CD4-positive, alpha-beta T cell (primary cell): ENCODE data around the gene NELFA. TPM values are rescaled to one million over a fixed set of nuclear protein-coding genes. Genes with fewer than 3 reads are reported as not detected.
"Not testable (repeated sequence)": the region's sequence is repeated elsewhere in the genome, so short reads cannot be mapped to it uniquely, and the experiment has no call there.

Source experiments
- ATAC-seq: fragments of 200-7000 bp; cut with Tn5 transposase; one replicate; pipeline ENCODE4 v1.10.0; 2022; ENCODE audit warnings: mild to moderate bottlenecking; ENCODE audit not compliant: poor library complexity
- CTCF ChIA-PET: fragments of 350-600 bp; sonication (Branson Sonifier 250); formaldehyde crosslinking; loops from one replicate; lab custom pipeline; 2021; ENCODE audit warnings: antibody characterized with exemption, inconsistent platforms; lab: Charles Lee
- POLR2A ChIA-PET: fragments of 350-600 bp; sonication (Branson Sonifier 250); formaldehyde crosslinking; loops from one replicate; lab custom pipeline; 2021; ENCODE audit warnings: antibody characterized with exemption, inconsistent platforms; lab: Charles Lee
- DNase-seq, 14 experiments: peaks; one replicate each; pipeline ENCODE4 v3.0.0-alpha.2; 2013 to 2020; ENCODE audit warnings: mixed read lengths in 2 of 14
- H3K27ac ChIP-seq, 2 donors: one replicate each; pipeline versions ENCODE4 v1.5.1 to v1.7.0; 2013; ENCODE audit warnings: low read length in 2 of 2, low read depth in 1 of 2, mild to moderate bottlenecking in 1 of 2
- H3K27me3 ChIP-seq, 2 experiments: 1 replicate in 1 of 2; 2 replicates in 1 of 2; pipeline versions ENCODE4 v1.6.1 to v1.7.0; 2013; ENCODE audit warnings: low read length in 2 of 2, control low read depth in 1 of 2, mild to moderate bottlenecking in 1 of 2, moderate library complexity in 1 of 2; ENCODE audit not compliant: insufficient read depth in 2 of 2, control insufficient read depth in 1 of 2
- H3K36me3 ChIP-seq: one replicate; pipeline ENCODE4 v1.6.1; 2013; ENCODE audit warnings: low read length, control low read depth; ENCODE audit not compliant: insufficient read depth
- H3K4me1 ChIP-seq: one replicate; pipeline ENCODE4 v1.6.1; 2013; ENCODE audit warnings: low read length, control low read depth; ENCODE audit not compliant: insufficient read depth
- H3K4me3 ChIP-seq: one replicate; pipeline ENCODE4 v1.5.1; 2013; ENCODE audit warnings: mild to moderate bottlenecking, low read length, moderate library complexity
- H3K9me3 ChIP-seq, 2 experiments: 1 replicate in 1 of 2; 2 replicates in 1 of 2; pipeline versions ENCODE4 v1.6.1 to v1.7.0; 2013; ENCODE audit warnings: low read length in 2 of 2, mild to moderate bottlenecking in 2 of 2, control low read depth in 1 of 2, moderate library complexity in 1 of 2; ENCODE audit not compliant: control insufficient read depth in 1 of 2, insufficient read depth in 1 of 2
- H3K27ac Mint-ChIP-seq: one replicate; pipeline ENCODE4 v1.8.0; 2020; ENCODE audit warnings: mixed read lengths
- H3K27me3 Mint-ChIP-seq: one replicate; pipeline ENCODE4 v1.8.0; 2021; ENCODE audit warnings: mixed read lengths
- H3K36me3 Mint-ChIP-seq: one replicate; pipeline ENCODE4 v1.8.0; 2021; ENCODE audit warnings: low read depth, mixed read lengths
- H3K4me1 Mint-ChIP-seq: one replicate; pipeline ENCODE4 v1.8.0; 2021; ENCODE audit warnings: low read depth, mixed read lengths
- H3K4me3 Mint-ChIP-seq: one replicate; pipeline ENCODE4 v1.8.0; 2020; ENCODE audit warnings: mild to moderate bottlenecking, mixed read lengths
- H3K9me3 Mint-ChIP-seq: one replicate; pipeline ENCODE4 v1.8.0; 2020; ENCODE audit warnings: mixed read lengths
- intact Hi-C, 2 experiments: fragments of 100-400 bp; cut with DNase I in 1 of 2; cut with micrococcal nuclease in 1 of 2; formaldehyde crosslinking; loops; one replicate each; pipeline versions ENCODE4 v1.15.1 to v1.9.0; 2023 to 2025; cut with DNase I, micrococcal nuclease
- total RNA-seq, 174 experiments: library from RNA in 2 of 174; stranded (reverse) in 2 of 174; gene quantifications; one replicate each; pipeline ENCODE4 v1.2.3 and lab custom pipeline; 2021 to 2026
- TF ChIP-seq, protein P1 (sequence below): fragments of 200-600 bp; IDR thresholded peaks from one replicate; pipeline ENCODE4 v1.8.0; 2022; ENCODE audit warnings: antibody characterized with exemption, mild to moderate bottlenecking

The NELFA gene
- total RNA-seq, 2 experiments from 2014 or later: 39.9 to 40.1 TPM

- Histone ChIP-seq H3K9me3 (peaks cover 5 to 20% of the 10 kb centered on the region in 2 experiments), H3K27me3 (no peaks in the 10 kb centered on the region), H3K36me3 (peaks cover 14% of the 10 kb centered on the region), H3K27ac (no peak overlapping the region), H3K4me3 (no peak overlapping the region), H3K4me1 (no peaks in the 10 kb centered on the region)
- CTCF ChIA-PET: no interaction called here
- Mint-ChIP-seq H3K36me3 (peaks cover 71% of the 10 kb centered on the region), H3K4me3 (no peak overlapping the region), H3K4me1 (peaks cover 45% of the 10 kb centered on the region), H3K9me3 (peaks cover 18% of the 10 kb centered on the region), H3K27me3 (no peaks in the 10 kb centered on the region), H3K27ac (no peak overlapping the region)
- TF ChIP-seq, protein P1, sequence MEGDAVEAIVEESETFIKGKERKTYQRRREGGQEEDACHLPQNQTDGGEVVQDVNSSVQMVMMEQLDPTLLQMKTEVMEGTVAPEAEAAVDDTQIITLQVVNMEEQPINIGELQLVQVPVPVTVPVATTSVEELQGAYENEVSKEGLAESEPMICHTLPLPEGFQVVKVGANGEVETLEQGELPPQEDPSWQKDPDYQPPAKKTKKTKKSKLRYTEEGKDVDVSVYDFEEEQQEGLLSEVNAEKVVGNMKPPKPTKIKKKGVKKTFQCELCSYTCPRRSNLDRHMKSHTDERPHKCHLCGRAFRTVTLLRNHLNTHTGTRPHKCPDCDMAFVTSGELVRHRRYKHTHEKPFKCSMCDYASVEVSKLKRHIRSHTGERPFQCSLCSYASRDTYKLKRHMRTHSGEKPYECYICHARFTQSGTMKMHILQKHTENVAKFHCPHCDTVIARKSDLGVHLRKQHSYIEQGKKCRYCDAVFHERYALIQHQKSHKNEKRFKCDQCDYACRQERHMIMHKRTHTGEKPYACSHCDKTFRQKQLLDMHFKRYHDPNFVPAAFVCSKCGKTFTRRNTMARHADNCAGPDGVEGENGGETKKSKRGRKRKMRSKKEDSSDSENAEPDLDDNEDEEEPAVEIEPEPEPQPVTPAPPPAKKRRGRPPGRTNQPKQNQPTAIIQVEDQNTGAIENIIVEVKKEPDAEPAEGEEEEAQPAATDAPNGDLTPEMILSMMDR: no peak
- ATAC-seq: no peak
- POLR2A ChIA-PET: no interaction called here
- no peak for DNase-seq
- intact Hi-C loops: no loop called here
Observed at GRCh38 chr4:1996866-1997611, 11.7 kb downstream of the NELFA start.

- Mint-ChIP-seq H3K4me3 (no peak overlapping the region), H3K4me1 (peaks cover 30% of the 10 kb centered on the region), H3K36me3 (peaks cover 73% of the 10 kb centered on the region), H3K9me3 (peaks cover 15% of the 10 kb centered on the region), H3K27me3 (no peaks in the 10 kb centered on the region), H3K27ac (peak overlapping the region; percentile 51)
- Histone ChIP-seq H3K36me3 (peaks cover 29% of the 10 kb centered on the region), H3K27me3 (no peaks in the 10 kb centered on the region), H3K9me3 (peaks cover 5 to 19% of the 10 kb centered on the region in 2 experiments), H3K4me3 (no peak overlapping the region), H3K4me1 (no peaks in the 10 kb centered on the region), H3K27ac (no peak overlapping the region)
- POLR2A ChIA-PET: interaction anchor here (1.9 kb wide), 1 partner anchor 14 kb away, joined by 9 read pairs; the partner anchor contains the start of gene NELFA
- DNase-seq (no peak), ATAC-seq (no peak)
- CTCF ChIA-PET: no interaction called here
- TF ChIP-seq, protein P1: no peak
- intact Hi-C loops: no loop called here
Observed at GRCh38 chr4:1994938-1995337, 13.8 kb downstream of the NELFA start.

DNA sequence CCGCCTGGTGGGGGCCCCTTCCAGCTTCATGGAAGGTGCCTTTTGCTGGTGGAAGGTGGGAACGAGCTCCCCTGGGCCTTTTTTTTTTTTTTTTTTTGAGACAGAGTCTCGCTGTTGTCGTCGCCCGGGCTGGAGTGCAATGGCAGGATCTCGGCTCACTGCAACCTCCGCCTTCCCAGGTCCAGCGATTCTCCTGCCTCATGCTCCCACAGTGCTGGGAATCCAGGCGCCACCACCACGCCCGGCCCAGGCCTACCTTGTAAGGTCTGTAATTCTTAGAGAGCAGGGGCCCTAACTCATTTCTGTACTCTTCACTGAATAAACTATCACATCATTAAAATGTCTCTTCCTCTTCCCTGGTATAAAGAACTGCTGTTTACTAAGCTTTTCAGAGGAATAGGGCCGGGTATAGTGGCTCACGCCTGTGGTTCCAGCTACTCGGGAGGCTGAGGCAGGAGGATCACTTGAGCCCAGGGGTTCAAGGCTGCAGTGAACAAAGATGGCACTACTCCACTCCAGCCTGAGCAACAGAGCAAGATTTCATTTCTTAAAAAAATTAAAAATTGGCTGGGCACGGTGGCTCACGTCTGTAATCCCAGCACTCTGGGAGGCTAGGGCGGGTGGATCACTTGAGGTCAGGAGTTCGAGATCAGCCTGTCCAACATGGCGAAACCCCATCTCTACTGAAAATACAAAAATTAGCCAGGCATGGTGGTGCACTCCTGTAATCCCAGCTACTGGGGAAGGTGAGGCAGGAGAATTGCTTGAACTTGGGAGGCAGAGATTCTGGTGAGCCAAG lies 14.9 kb downstream of the NELFA start:
- POLR2A ChIA-PET, CTCF ChIA-PET, H3K27ac ChIP-seq: not testable (repeated sequence)

More for the DNA sequence above, 14.9 kb downstream of the NELFA start:
- H3K27me3 Mint-ChIP-seq, H3K27ac Mint-ChIP-seq, ATAC-seq, intact Hi-C loops, H3K4me3 Mint-ChIP-seq, H3K9me3 Mint-ChIP-seq, H3K4me3 ChIP-seq, H3K27me3 ChIP-seq, H3K4me1 ChIP-seq, DNase-seq: not testable (repeated sequence)
- H3K4me1 Mint-ChIP-seq: peaks cover 20% of the 10 kb centered on the region
- H3K36me3 Mint-ChIP-seq: peaks cover 71% of the 10 kb centered on the region
- Histone ChIP-seq H3K9me3 (peaks cover 5 to 15% of the 10 kb centered on the region in 2 experiments), H3K36me3 (peaks cover 38% of the 10 kb centered on the region)
